GM19035 (cell line): ENCODE data around the gene INO80.

Source experiments
- ATAC-seq: cut with Tn5 transposase; IDR thresholded peaks from one replicate; pipeline ENCODE4 v1.9.1; 2021; ENCODE audit not compliant: unreplicated experiment

INO80 gene

DNA sequence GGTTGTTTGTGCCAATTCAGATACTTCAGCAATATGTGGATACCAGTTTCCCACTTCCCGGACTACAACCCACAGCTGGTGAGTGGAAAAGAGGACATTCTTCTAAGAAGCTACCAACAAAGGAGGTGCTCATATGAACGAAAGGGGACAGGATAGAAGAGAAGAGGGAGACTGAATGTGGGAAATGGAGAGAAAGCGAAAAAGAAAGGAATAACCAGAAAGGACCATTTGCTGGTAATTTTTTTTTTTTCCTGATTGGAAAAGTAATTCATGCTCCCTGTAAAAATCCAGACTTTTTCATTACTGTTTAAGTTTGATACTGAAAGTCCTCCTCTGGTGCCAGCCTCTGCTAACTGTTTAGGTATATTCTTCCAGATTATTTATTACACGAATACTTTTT lies 164.3 kb downstream of the INO80 start:
- ATAC-seq: no peak

GRCh38 chr15:40949756-40950207 lies 166.3 kb downstream of the INO80 start:
- no peak for ATAC-seq

DNA sequence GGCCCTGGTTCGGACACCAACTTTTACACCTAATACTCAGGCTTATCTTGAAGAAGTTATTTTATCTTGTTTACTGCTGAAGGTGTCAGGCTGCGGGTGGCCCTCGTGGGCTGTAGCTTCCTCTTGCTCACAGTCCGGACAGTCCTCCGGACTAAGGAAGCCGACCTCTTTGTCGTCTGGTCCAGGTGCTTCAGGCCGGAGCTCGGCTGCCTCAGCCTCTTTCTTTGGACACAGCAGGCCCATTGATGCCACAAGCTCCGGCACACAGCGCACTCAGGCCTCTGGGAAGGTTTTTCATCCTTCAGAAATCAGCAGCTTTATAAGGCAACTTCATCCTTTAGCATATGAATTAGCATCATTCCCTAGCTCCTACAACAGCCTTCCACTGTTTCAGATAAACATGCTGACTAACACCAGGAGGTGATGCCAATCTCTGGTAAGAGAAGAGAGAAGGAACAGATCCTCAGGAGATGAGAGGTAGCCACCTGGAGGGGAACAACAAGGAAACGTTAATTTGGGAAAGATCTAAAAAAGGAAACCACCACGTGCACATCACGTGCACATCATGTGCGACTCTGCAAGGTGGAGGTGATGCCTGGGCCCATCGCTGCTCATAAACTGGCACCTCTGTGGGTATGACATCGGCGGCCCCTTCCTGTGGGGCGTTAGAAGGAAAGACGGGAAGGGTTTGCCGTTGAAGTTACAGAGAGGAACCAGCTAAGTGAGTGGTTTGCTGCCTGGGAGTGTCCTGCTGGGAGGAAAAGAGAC lies 167.2 kb downstream of the INO80 start:
- no peak for ATAC-seq

- no peak for ATAC-seq
Measured at GRCh38 chr15:40944510-40945296, 171.4 kb downstream of the INO80 start.

- no peak for ATAC-seq
Measured at GRCh38 chr15:40943764-40944365, 172.2 kb downstream of the INO80 start.

GRCh38 chr15:40942878-40943277 lies 173.2 kb downstream of the INO80 start:
- ATAC-seq: no peak

GRCh38 chr15:40942337-40942854 lies 173.7 kb downstream of the INO80 start:
- ATAC-seq: no peak

- peak; percentile 74 for ATAC-seq
Measured at GRCh38 chr15:40941528-40942336, 174.3 kb downstream of the INO80 start.

DNA sequence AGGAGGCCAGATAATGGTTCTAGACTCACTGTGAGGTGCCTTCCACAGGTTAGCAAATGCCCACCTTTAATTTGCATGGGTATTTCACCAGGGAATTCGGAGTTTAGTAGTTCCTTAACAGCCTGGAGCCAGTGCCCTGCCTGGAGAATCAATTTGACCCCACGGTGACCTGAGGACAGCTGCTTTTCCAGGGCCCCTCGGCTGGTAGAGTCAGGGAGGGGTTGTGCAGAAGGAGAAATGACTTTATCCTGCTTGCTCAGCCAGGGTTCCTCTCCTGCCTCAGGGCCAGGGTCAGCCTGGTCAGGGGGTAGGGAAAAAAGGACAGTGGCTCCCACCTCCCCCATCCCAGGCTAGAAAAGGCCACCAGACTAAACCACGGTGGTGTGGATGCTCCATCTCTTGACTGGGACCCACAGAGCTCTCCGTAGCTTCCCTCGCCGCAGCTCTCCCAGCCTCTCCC lies 175.0 kb downstream of the INO80 start:
- no peak for ATAC-seq

DNA sequence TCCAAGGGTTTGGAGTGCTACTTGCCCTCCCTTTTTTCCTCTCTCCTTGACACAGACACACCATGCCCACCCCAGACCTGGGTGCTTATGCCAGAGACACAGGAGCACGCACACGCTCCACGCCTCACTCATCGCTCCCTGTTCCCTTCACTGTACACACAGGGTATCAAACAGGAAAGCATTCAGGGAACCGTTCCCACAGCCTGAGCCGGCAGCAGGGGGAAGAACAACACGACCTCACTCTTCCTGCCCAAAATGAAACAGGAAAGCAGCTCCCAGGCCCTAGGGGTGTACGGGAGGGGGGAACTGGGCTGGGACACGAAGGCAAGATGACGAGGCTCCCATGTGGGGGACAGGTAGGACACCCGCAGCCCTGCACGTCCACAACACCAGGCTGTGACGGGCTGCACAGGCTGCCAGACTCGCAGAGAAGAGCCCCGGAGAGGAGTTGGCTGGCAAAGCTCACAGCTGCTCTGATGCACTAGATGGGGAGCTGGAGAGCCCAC lies 175.7 kb downstream of the INO80 start:
- ATAC-seq: no peak

DNA sequence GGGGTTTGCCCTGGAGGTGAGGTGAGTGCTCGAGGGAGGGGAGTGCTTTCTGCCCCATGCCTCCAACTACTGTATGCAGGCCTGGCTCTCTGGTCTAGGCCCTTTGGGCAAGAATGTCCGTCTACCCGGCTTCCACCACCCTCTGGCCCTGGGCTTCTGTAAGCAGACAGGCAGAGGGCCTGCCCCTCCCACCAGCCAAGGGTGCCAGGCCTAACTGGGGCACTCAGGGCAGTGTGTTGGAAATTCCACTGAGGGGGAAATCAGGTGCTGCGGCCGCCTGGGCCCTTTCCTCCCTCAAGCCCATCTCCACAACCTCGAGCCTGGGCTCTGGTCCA lies 177.6 kb downstream of the INO80 start:
- ATAC-seq: no peak

- ATAC-seq: no peak
Measured at GRCh38 chr15:40937762-40938535, 178.1 kb downstream of the INO80 start.

DNA sequence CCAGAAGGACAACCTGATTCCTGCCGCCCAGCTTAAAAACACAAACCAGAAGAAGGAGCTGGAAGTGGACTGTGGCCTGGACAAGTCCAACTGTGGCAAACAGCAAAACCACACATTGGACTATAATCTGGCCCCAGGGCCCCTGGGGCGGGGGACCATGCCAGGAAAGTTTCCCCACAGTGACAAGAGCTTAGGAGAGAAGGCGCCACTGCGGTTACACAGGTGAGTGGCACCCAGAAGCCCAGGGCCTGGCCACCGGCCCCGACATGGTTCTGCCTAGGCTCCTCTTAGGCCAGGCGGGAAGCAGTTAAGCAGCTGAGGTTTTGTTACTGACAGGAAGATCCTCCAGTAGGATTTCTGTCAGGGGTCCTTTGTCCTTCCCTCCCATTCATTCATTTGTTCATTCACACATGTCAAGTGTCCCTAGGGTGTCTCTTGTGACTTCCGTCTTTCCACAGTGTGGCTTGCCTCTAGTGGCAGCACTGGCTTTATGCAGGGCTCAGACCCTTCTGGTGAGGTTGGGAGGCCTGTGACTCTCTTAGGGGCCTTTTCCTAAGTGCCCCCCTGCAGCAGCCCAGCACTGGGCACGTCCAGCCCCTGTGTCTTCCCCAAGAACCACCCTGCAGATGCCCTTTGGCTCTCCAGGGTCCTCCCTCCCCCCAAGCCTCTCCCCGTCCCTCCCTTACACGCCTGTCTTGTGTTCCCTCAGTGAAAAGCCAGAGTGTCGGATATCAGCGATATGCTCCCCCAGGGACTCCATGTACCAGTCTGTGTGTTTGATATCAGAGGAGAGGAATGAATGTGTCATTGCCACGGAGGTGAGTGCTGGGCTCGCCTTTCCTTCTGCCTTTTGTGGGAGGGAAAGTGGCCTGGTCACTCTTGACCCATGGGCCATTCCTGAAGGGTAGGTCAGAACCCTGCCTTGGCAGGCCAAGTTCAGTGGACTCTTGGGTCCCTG lies 179.1 kb downstream of the INO80 start:
- ATAC-seq: no peak

DNA sequence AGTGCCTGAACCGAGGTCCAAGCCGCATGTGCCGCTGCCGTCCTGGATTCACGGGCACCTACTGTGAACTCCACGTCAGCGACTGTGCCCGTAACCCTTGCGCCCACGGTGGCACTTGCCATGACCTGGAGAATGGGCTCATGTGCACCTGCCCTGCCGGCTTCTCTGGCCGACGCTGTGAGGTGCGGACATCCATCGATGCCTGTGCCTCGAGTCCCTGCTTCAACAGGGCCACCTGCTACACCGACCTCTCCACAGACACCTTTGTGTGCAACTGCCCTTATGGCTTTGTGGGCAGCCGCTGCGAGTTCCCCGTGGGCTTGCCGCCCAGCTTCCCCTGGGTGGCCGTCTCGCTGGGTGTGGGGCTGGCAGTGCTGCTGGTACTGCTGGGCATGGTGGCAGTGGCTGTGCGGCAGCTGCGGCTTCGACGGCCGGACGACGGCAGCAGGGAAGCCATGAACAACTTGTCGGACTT lies 179.8 kb downstream of the INO80 start:
- no peak for ATAC-seq

GRCh38 chr15:40934457-40934856 lies 181.6 kb downstream of the INO80 start:
- ATAC-seq: no peak

DNA sequence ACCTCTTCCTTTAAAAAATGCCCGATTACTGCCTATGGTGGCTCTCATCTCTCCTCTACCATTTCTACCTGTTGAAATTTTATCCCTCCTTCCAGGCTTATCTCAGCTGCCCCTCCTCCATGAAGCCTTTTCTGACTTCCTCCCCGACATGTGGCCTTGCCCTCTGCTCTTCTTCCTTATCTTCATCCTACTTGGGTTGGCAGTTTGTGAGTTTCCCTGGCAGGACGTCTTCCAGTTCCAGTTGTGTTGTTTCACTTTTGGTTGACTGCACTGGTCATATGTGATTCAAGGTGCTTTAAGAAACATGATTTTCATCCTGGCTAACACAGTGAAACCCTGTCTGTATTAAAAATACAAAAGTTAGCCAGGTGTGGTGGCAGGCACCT lies 182.6 kb downstream of the INO80 start:
- ATAC-seq: no peak

GRCh38 chr15:40932649-40933516 lies 183.2 kb downstream of the INO80 start:
- ATAC-seq: no peak

GRCh38 chr15:40932156-40932555 lies 183.9 kb downstream of the INO80 start:
- no peak for ATAC-seq
